GM12875 (cell line): ENCODE measurements around the gene ATP1A3.

Source experiments
- H3K4me3 ChIP-seq: one replicate; pipeline ENCODE4 v1.5.1; 2011; ENCODE audit warnings: low read depth, low read length, control low read depth
- CTCF ChIP-seq: IDR thresholded peaks from 2 replicates; pipeline ENCODE4 v1.5.1; 2011; ENCODE audit warnings: low read depth, mild to moderate bottlenecking, control low read depth, inconsistent platforms, low read length, moderate library complexity, borderline replicate concordance; ENCODE audit not compliant: insufficient read depth

Gene ATP1A3

DNA sequence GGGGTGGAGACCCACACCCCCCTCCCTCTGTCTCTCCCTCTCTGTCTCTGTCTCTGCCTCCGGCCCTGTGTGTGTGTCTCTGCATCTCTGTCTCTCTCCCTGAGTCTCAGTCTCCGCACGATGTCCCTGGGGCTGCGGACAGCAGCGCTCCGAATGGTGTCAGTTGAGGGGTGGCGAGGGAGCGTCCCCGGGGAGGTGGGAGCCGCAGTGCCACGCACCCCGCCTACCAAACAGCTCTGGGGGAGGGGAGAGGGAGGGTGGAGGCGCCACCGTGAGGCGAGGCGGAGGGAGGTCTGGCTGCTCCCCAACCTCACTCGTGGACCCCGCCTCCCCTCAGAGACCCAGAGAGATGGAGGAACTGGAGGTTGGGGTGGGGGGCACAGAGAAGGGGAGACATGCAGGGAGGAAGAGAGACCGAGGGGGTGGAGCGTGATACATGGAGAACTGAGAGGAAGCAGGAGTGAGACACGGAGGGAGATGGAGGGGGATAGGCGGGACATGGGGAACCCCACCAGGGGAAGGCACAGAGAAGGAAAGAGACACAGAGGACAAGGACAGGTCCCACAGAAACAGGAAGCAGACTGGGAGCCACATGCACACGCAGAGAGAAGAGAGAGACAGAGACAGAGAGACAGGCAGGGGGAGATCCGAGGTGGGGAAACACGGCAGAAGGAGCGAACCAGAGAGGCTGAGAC is 73.0 kb downstream of the ATP1A3 start:
- no peak overlapping the region for H3K4me3 ChIP-seq
- TF ChIP-seq CTCF, result no peak

GRCh38 chr19:41919948-41920712 is 73.9 kb downstream of the ATP1A3 start:
- no peak overlapping the region for H3K4me3 ChIP-seq
- TF ChIP-seq CTCF, result no peak

GRCh38 chr19:41918653-41919244 is 75.3 kb downstream of the ATP1A3 start:
- no peak overlapping the region for H3K4me3 ChIP-seq
- no peak for TF ChIP-seq CTCF

DNA sequence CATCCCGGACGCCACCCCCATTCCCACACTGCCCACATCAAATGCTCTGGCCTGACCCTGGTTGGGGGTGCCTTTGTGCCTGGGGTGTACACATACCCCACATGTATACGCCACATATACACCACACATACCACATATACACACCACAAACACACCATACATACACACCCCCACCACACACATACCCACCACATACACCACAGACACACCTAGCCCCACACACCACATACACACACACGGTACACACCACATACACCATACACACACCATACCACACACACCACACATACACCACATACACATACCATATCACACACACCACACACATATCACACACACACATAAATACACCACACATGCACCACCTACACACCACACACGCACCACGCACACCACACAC is 75.9 kb downstream of the ATP1A3 start:
- TF ChIP-seq CTCF, result no peak
- H3K4me3 ChIP-seq, result no peak overlapping the region

- TF ChIP-seq CTCF, result no peak
- no peak overlapping the region for H3K4me3 ChIP-seq
These were observed 76.4 kb downstream of the ATP1A3 start for GRCh38 chr19:41917676-41918075.
